ENCODE results near the gene CNN3.

CNN3 gene

DNA sequence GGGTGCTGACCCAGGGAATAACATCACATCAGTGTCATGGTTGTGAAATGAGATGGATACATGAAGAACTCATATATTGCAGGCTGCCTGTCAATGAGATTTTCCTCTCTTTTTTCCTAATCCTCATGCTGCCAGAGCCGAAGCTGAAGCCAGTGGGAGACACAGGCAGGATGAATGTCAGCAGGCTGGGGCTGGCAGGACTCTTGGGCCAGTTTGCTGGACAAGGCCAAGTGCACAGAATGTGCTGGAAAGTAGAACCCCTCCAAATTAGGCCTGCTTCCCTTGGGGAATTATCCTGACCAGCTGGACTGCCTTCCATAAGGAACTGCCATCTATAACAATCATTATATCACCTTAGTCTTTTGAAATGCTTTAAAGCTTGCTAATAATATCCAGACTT is 75.3 kb downstream of the CNN3 start:
- no peak for DNase-seq

All from activated CD4-positive, CD25-positive, alpha-beta regulatory T cell treated with anti-CD3 and anti-CD28 coated beads, Interleukin-2, amount 50 U/mL, for 72 hours (primary cell).